IMR-90 (cell line): ENCODE measurements around the gene CORO1C. TPM values are rescaled to one million over a fixed set of nuclear protein-coding genes. Genes with fewer than 3 reads are reported as not detected.

Experiments used
- ATAC-seq: fragments of 200-7000 bp; cut with Tn5 transposase; 2 replicates; pipeline ENCODE4 v1.9.1; 2020; ENCODE audit warnings: low read depth, mild to moderate bottlenecking, moderate library complexity
- BruUV-seq: library from RNA; stranded (reverse); fragments of 400-500 nt; replicated peaks from 2 replicates; lab custom pipeline; 2021; lab: Mats Ljungman, UMichigan
- CTCF ChIA-PET: fragments of 300-600 bp; formaldehyde crosslinking; extraction: SDS; loops from one replicate; lab custom pipeline; 2021; ENCODE audit warnings: antibody characterized with exemption; lab: Yijun Ruan, JAX
- POLR2A ChIA-PET: fragments of 300-600 bp; sonication (Branson Sonifier 250); formaldehyde crosslinking; loops from one replicate; lab custom pipeline; 2022; ENCODE audit warnings: antibody characterized with exemption; ENCODE audit not compliant: unreplicated experiment; lab: Charles Lee
- DNase-seq: peaks from one replicate; pipeline ENCODE4 v3.0.0; 2013
- H2AFZ ChIP-seq: replicated peaks from 2 replicates; pipeline ENCODE3; 2013; ENCODE audit warnings: low read length, mild to moderate bottlenecking; ENCODE audit not compliant: poor library complexity
- H2AK5ac ChIP-seq: 2 replicates; pipeline ENCODE4 v1.6.1; 2013; ENCODE audit warnings: low read depth, low read length, inconsistent platforms
- H2AK9ac ChIP-seq: replicated peaks from 2 replicates; pipeline ENCODE3; 2013; ENCODE audit warnings: mild to moderate bottlenecking, low read depth, low read length, moderate library complexity; ENCODE audit not compliant: poor library complexity
- H2BK120ac ChIP-seq: 2 replicates; pipeline ENCODE4 v1.6.1; 2013; ENCODE audit warnings: low read depth, low read length, inconsistent platforms
- H2BK15ac ChIP-seq: 3 replicates; pipeline ENCODE4 v1.6.1; 2013; ENCODE audit warnings: low read depth, low read length, inconsistent platforms
- H2BK20ac ChIP-seq: 2 replicates; pipeline ENCODE4 v1.6.1; 2013; ENCODE audit warnings: low read depth, mild to moderate bottlenecking, inconsistent platforms, low read length, moderate library complexity
- H2BK5ac ChIP-seq: 2 replicates; pipeline ENCODE4 v1.6.1; 2013; ENCODE audit warnings: mild to moderate bottlenecking, low read depth, low read length, inconsistent platforms; ENCODE audit not compliant: poor library complexity, severe bottlenecking
- H3K14ac ChIP-seq: replicated peaks from 2 replicates; pipeline ENCODE4 v1.6.1; 2013; ENCODE audit warnings: low read depth, low read length, inconsistent platforms
- H3K18ac ChIP-seq: 2 replicates; pipeline ENCODE4 v1.6.1; 2013; ENCODE audit warnings: low read depth, low read length, control low read depth
- H3K23ac ChIP-seq: 2 replicates; pipeline ENCODE4 v1.6.1; 2013; ENCODE audit warnings: low read depth, low read length, inconsistent platforms
- H3K27ac ChIP-seq: 2 replicates; pipeline ENCODE4 v1.5.1; 2013; ENCODE audit warnings: mild to moderate bottlenecking, control low read depth, low read length; ENCODE audit not compliant: insufficient read depth
- H3K27me3 ChIP-seq: 2 replicates; pipeline ENCODE4 v1.6.1; 2013; ENCODE audit warnings: low read length; ENCODE audit not compliant: control insufficient read depth, insufficient read depth
- H3K36me3 ChIP-seq: 2 replicates; pipeline ENCODE4 v1.6.1; 2013; ENCODE audit warnings: low read length, mixed read lengths; ENCODE audit not compliant: control insufficient read depth, insufficient read depth
- H3K4ac ChIP-seq: 2 replicates; pipeline ENCODE4 v1.6.1; 2013; ENCODE audit warnings: low read depth, low read length, inconsistent platforms
- H3K4me1 ChIP-seq: 2 replicates; pipeline ENCODE4 v1.6.1; 2013; ENCODE audit warnings: low read length, mixed read lengths; ENCODE audit not compliant: control insufficient read depth, insufficient read depth
- H3K4me2 ChIP-seq: 2 replicates; pipeline ENCODE4 v1.6.1; 2013; ENCODE audit warnings: low read depth, mild to moderate bottlenecking, control low read depth, low read length, moderate library complexity
- H3K4me3 ChIP-seq: 2 replicates; pipeline ENCODE4 v1.5.1; 2013; ENCODE audit warnings: low read depth, mild to moderate bottlenecking, control low read depth, low read length, moderate library complexity; ENCODE audit not compliant: insufficient read depth
- H3K56ac ChIP-seq: 2 replicates; pipeline ENCODE4 v1.6.1; 2013; ENCODE audit warnings: low read length, inconsistent platforms; ENCODE audit not compliant: insufficient read depth; ENCODE audit errors: extremely low read depth
- H3K79me1 ChIP-seq, 2 experiments: 2 replicates each; pipeline ENCODE4 v1.6.1; 2013; ENCODE audit warnings: low read length in 2 of 2, inconsistent platforms in 1 of 2, low read depth in 1 of 2
- H3K9ac ChIP-seq: 2 replicates; pipeline ENCODE4 v1.6.1; 2013; ENCODE audit warnings: low read depth, low read length, control low read depth
- H3K9me1 ChIP-seq: 2 replicates; pipeline ENCODE4 v1.6.1; 2013; ENCODE audit warnings: low read length, inconsistent platforms; ENCODE audit not compliant: insufficient read depth
- H3K9me3 ChIP-seq: 2 replicates; pipeline ENCODE4 v1.6.1; 2013; ENCODE audit warnings: low read length; ENCODE audit not compliant: control insufficient read depth, insufficient read depth
- H4K20me1 ChIP-seq: 2 replicates; pipeline ENCODE4 v1.6.1; 2013; ENCODE audit warnings: low read length, inconsistent platforms; ENCODE audit not compliant: insufficient read depth
- H4K5ac ChIP-seq: 2 replicates; pipeline ENCODE4 v1.6.1; 2013; ENCODE audit warnings: mild to moderate bottlenecking, low read depth, low read length, control low read depth
- H4K8ac ChIP-seq, 2 experiments: 2 replicates each; pipeline ENCODE4 v1.6.1; 2013; ENCODE audit warnings: low read depth in 2 of 2, low read length in 2 of 2, control low read depth in 1 of 2, inconsistent platforms in 1 of 2
- H4K91ac ChIP-seq: 2 replicates; pipeline ENCODE4 v1.6.1; 2013; ENCODE audit warnings: low read depth, low read length, inconsistent platforms; ENCODE audit not compliant: insufficient read depth
- NFE2L2 ChIP-seq: fragments of 150-350 bp; IDR thresholded peaks from 2 replicates; pipeline ENCODE4 v1.6.1; 2016; ENCODE audit warnings: low read depth, mild to moderate bottlenecking, low read length
- RCOR1 ChIP-seq: IDR thresholded peaks from 2 replicates; pipeline ENCODE4 v1.6.1; 2012; ENCODE audit warnings: mild to moderate bottlenecking, low read length, improper control_type of control experiment; ENCODE audit not compliant: insufficient replicate concordance
- WGBS, 2 experiments: methylation state at CpG; one replicate each; pipeline versions ENCODE4 v1.1.5 to v1.1.7; 2013; ENCODE audit warnings: missing lambda C conversion rate in 2 of 2; ENCODE audit not compliant: insufficient read length in 1 of 2; ENCODE audit errors: extremely low coverage in 2 of 2; 5-methylcytosine and 5-hydroxymethylcytosine counted together
- dilution Hi-C: fragments of 300-500 bp; cut with HindIII; formaldehyde crosslinking; loops from one replicate; pipeline ENCODE4 v1.14.3; 2018; ENCODE audit warnings: low sequenced_read_pairs; ENCODE audit not compliant: unreplicated experiment
- in situ Hi-C: fragments of 300-500 bp; cut with MboI; formaldehyde crosslinking; loops from 3 replicates; pipeline ENCODE4 v1.14.3; 2019; ENCODE audit warnings: low sequenced_read_pairs, inconsistent platforms, mixed read lengths
- intact Hi-C: fragments of 100-400 bp; cut with micrococcal nuclease; formaldehyde crosslinking; loops from 2 replicates; pipeline ENCODE4 v1.10.0; 2022
- polyA plus RNA-seq, 3 experiments: library from polyadenylated mRNA; depleted of rRNA; stranded (reverse); fragments of >200 nt; gene quantifications; 2 replicates each; pipeline ENCODE4 v1.2.3, GENCODE V29; 2012; ENCODE audit warnings: low replicate concordance in 1 of 3
- total RNA-seq: library from RNA; depleted of rRNA; stranded (reverse); fragments of >200 nt; gene quantifications from 2 replicates; pipeline ENCODE4 v1.2.3, GENCODE V29; 2012

CORO1C gene
- total and polyA plus RNA-seq, 2 of the 4 experiments (the other 2 are of a cell fraction), result 675 to 1,100 TPM

DNA sequence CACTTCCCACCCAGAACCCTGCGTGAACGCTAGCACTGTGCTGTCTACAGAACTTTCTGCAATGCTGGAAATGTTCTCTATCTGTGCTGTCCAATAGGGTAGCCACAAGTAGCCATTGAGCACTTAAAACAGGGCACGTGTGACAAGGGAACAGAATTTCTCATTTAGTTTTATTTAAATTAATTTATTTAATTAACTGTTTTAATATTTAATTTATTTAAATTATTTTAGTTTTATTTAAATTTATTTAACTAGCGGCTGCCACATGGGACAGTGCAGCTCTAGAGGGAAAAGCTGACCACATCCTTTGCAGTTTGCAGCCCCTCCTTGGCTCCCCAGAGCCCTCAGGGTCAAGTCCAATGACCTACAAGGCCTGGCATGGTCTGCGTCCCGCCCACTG, 35.0 kb upstream of the CORO1C start:
- Histone ChIP-seq H2BK120ac (no peak overlapping the region), H3K23ac (no peak overlapping the region), H2BK15ac (no peak overlapping the region), H3K4me2 (no peak overlapping the region), H2AK5ac (no peak overlapping the region), H4K8ac (no peak overlapping the region), H3K9ac (no peak overlapping the region), H2AK9ac (no peak overlapping the region), H4K20me1 (no peaks in the 10 kb centered on the region; the same call in 1 of the 2 replicates), H3K27me3 (peaks cover 3% of the 10 kb centered on the region; the same call in 1 of the 2 replicates), H2AFZ (no peak overlapping the region), H2BK5ac (no peak overlapping the region), H3K27ac (no peak overlapping the region), H3K9me3 (no peaks in the 10 kb centered on the region), H3K9me1 (no peaks in the 10 kb centered on the region), H4K5ac (no peak overlapping the region), H3K4me3 (no peak overlapping the region), H4K91ac (no peak overlapping the region), H3K56ac (no peak overlapping the region), H3K14ac (no peak overlapping the region), H3K36me3 (no peaks in the 10 kb centered on the region), H2BK20ac (no peak overlapping the region), H3K4ac (no peak overlapping the region), H3K79me1 (no peaks in the 10 kb centered on the region), H3K18ac (no peak overlapping the region), H3K4me1 (0 out of 2 replicates have a peak, but pooled peaks cover 2% of the 10 kb centered on the region)
- intact Hi-C loops, result no loop called here
- dilution Hi-C loops, result no loop called here
- in situ Hi-C loops, result no loop called here
- BruUV-seq, result no TSS peak
- no peak for DNase-seq
- no CpG with 5 or more reads among the region's 6 CpGs for WGBS, 2 experiments
- ChIA-PET CTCF (no interaction called here), POLR2A (no interaction called here)
- TF ChIP-seq NFE2L2, result no peak
- no peak for TF ChIP-seq RCOR1
- no peak for ATAC-seq
